HG02678 (cell line): ENCODE data around the gene PTGES2.
A peak's percentile ranks its signal among the peaks of the same experiment; 100 is the strongest.
"Not testable (repeated sequence)": the region's sequence is repeated elsewhere in the genome, so short reads cannot be mapped to it uniquely, and the experiment has no call there.

Experiments
- ATAC-seq: cut with Tn5 transposase; IDR thresholded peaks from one replicate; pipeline ENCODE4 v1.9.1; 2021; ENCODE audit warnings: mild to moderate bottlenecking, moderate library complexity; ENCODE audit not compliant: unreplicated experiment

The PTGES2 gene

GRCh38 chr9:128120741-128121465 is 6.6 kb downstream of the PTGES2 start:
- ATAC-seq = no peak

GRCh38 chr9:128120061-128120740 is 7.3 kb downstream of the PTGES2 start:
- ATAC-seq = no peak

GRCh38 chr9:128118971-128119665 is 8.4 kb downstream of the PTGES2 start:
- no peak for ATAC-seq

- ATAC-seq = no peak
These were observed 9.1 kb downstream of the PTGES2 start for GRCh38 chr9:128118472-128118857.

- peak; percentile 51 for ATAC-seq
These were observed 9.7 kb downstream of the PTGES2 start for GRCh38 chr9:128117613-128118471.

GRCh38 chr9:128116104-128117083 is 11.1 kb downstream of the PTGES2 start:
- ATAC-seq = no peak

- ATAC-seq = peak; percentile 57
These were observed 12.1 kb downstream of the PTGES2 start for GRCh38 chr9:128115187-128116103.

GRCh38 chr9:128114326-128115186 is 13.0 kb downstream of the PTGES2 start:
- ATAC-seq = no peak

- no peak for ATAC-seq
These were observed 13.8 kb downstream of the PTGES2 start for GRCh38 chr9:128113526-128114325.

GRCh38 chr9:128111726-128112125 is 15.8 kb downstream of the PTGES2 start:
- ATAC-seq = not testable (repeated sequence)

GRCh38 chr9:128109050-128109709 is 18.3 kb downstream of the PTGES2 start:
- no peak for ATAC-seq

GRCh38 chr9:128108269-128109049 is 19.1 kb downstream of the PTGES2 start:
- ATAC-seq = no peak

GRCh38 chr9:128107468-128108268 is 19.9 kb downstream of the PTGES2 start:
- ATAC-seq = no peak

GRCh38 chr9:128106940-128107467 is 20.5 kb downstream of the PTGES2 start:
- no peak for ATAC-seq
